GM12878 (cell line): ENCODE data around the gene TUT1. TPM values are rescaled to one million over a fixed set of nuclear protein-coding genes. Genes with fewer than 3 reads are reported as not detected.

Source experiments
- ATAC-seq: fragments of 200-7000 bp; cut with Tn5 transposase; 3 replicates; pipeline ENCODE4 v1.9.1; 2020; ENCODE audit warnings: mild to moderate bottlenecking, moderate library complexity
- BruUV-seq: library from RNA; stranded (reverse); fragments of 400-500 nt; replicated peaks from 2 replicates; lab custom pipeline; 2021; lab: Mats Ljungman, UMichigan
- CTCF ChIA-PET: fragments of 300-600 bp; sonication (Branson Sonifier 250); formaldehyde crosslinking; extraction: SDS; loops from one replicate; lab custom pipeline; 2021; ENCODE audit warnings: inconsistent platforms; lab: Yijun Ruan, JAX
- POLR2A ChIA-PET: fragments of 350-600 bp; formaldehyde crosslinking; extraction: SDS; loops from one replicate; lab custom pipeline; 2021; ENCODE audit warnings: inconsistent platforms; lab: Charles Lee
- RAD21 ChIA-PET: fragments of 300-600 bp; sonication (Branson Sonifier 250); formaldehyde crosslinking; loops from one replicate; lab custom pipeline; 2023; ENCODE audit warnings: antibody characterized with exemption; ENCODE audit not compliant: unreplicated experiment; lab: Charles Lee
- SMC1A ChIA-PET: fragments of 300-600 bp; sonication (Branson Sonifier 250); formaldehyde crosslinking; loops from one replicate; lab custom pipeline; 2023; ENCODE audit not compliant: unreplicated experiment, uncharacterized antibody; lab: Charles Lee
- DNase-seq: peaks from one replicate; pipeline ENCODE4 v3.0.0-alpha.2; 2011; ENCODE audit warnings: low read depth, low spot score
- FAIRE-seq: peaks from 3 replicates; lab custom pipeline; 2011; peaks lifted over from hg19 to GRCh38; lab: Jason Lieb, UNC
- H2AFZ ChIP-seq: 2 replicates; pipeline ENCODE4 v1.6.0; 2011; ENCODE audit warnings: low read depth, low read length, control low read depth; ENCODE audit not compliant: control insufficient read depth
- H3K27ac ChIP-seq: 2 replicates; pipeline ENCODE4 v1.5.1; 2011; ENCODE audit warnings: control low read depth; ENCODE audit not compliant: control insufficient read depth, insufficient read depth
- H3K27me3 ChIP-seq, 2 experiments: replicated peaks in 1 of 2; 2 replicates each; pipeline versions ENCODE4 v1.6.0 to v1.6.1; 2011; ENCODE audit warnings: low read length in 1 of 2; ENCODE audit not compliant: control insufficient read depth in 2 of 2, insufficient read depth in 2 of 2
- H3K36me3 ChIP-seq, 2 experiments: 2 replicates each; pipeline ENCODE4 v1.5.1; 2011; ENCODE audit warnings: low read length in 1 of 2; ENCODE audit not compliant: control insufficient read depth in 2 of 2, insufficient read depth in 2 of 2
- H3K4me1 ChIP-seq: 2 replicates; pipeline ENCODE4 v1.6.1; 2011; ENCODE audit warnings: mild to moderate bottlenecking, low read length, moderate library complexity, mixed read lengths; ENCODE audit not compliant: control insufficient read depth, insufficient read depth
- H3K4me2 ChIP-seq: 2 replicates; pipeline ENCODE4 v1.6.0; 2011; ENCODE audit warnings: control low read depth; ENCODE audit not compliant: control insufficient read depth, insufficient read depth
- H3K4me3 ChIP-seq: fragments of 200-600 bp; sonication (generic); 2 replicates; pipeline ENCODE4 v1.5.1; 2016
- H3K79me2 ChIP-seq: 2 replicates; pipeline ENCODE4 v1.6.0; 2011; ENCODE audit warnings: low read length; ENCODE audit not compliant: control insufficient read depth, insufficient read depth
- H3K9ac ChIP-seq: 2 replicates; pipeline ENCODE4 v1.8.0; 2011; ENCODE audit warnings: low read length, control low read depth, mixed read lengths; ENCODE audit not compliant: control insufficient read depth, insufficient read depth
- H3K9me3 ChIP-seq: replicated peaks from 3 replicates; pipeline ENCODE4 v1.5.1; 2011; ENCODE audit warnings: mild to moderate bottlenecking, low read length; ENCODE audit not compliant: control insufficient read depth, insufficient read depth
- H4K20me1 ChIP-seq: 2 replicates; pipeline ENCODE4 v1.6.0; 2011; ENCODE audit not compliant: control insufficient read depth, insufficient read depth
- KLF5 ChIP-seq: fragments of 450-650 bp; IDR thresholded peaks from 2 replicates; pipeline ENCODE4 v1.6.1; 2014; ENCODE audit warnings: mild to moderate bottlenecking; ENCODE audit not compliant: partially characterized antibody
- LARP7 ChIP-seq: fragments of 450-650 bp; IDR thresholded peaks from 2 replicates; pipeline ENCODE4 v1.6.1; 2017; ENCODE audit warnings: mild to moderate bottlenecking
- MXI1 ChIP-seq: fragments of 150-350 bp; IDR thresholded peaks from 2 replicates; pipeline ENCODE4 v1.6.1; 2011; ENCODE audit warnings: low read depth, mild to moderate bottlenecking, inconsistent platforms, low read length, improper control_type of control experiment
- POLR2A ChIP-seq: IDR thresholded peaks from 2 replicates; pipeline ENCODE4 v1.6.1; 2011; ENCODE audit warnings: low read depth, mild to moderate bottlenecking, low read length
- YY1 ChIP-seq: IDR thresholded peaks from 2 replicates; pipeline ENCODE4 v1.6.1; 2011; ENCODE audit warnings: low read depth, mild to moderate bottlenecking, low read length
- WGBS: methylation state at CpG from one replicate; pipeline ENCODE4 v1.1.6; 2016; ENCODE audit warnings: low lambda C conversion rate; ENCODE audit not compliant: insufficient replicate concordance, insufficient coverage; ENCODE audit errors: missing lambda C conversion rate; 5-methylcytosine and 5-hydroxymethylcytosine counted together
- in situ Hi-C: fragments of 300-500 bp; cut with MboI; formaldehyde crosslinking; loops from 9 replicates; pipeline ENCODE4 v1.14.3; 2018; ENCODE audit warnings: mixed read lengths
- intact Hi-C: fragments of 100-400 bp; cut with micrococcal nuclease; formaldehyde crosslinking; loops from one replicate; pipeline ENCODE4 v1.14.2; 2022; ENCODE audit not compliant: unreplicated experiment
- polyA plus RNA-seq, 11 experiments: library from polyadenylated mRNA; depleted of rRNA in 4 of 11; unstranded in 6 of 11; stranded (reverse) in 5 of 11; fragments of >200 nt; fragmentation: Nextera tagmentation in 4 of 11; fragmentation: Illumina TruSeq in 1 of 11; extraction: Ambion mirVana in 4 of 11; extraction: Trizol in 1 of 11; gene quantifications; 1 replicate in 1 of 11; 2 replicates in 10 of 11; pipeline versions ENCODE4 v1.2.1 to v1.2.3, GENCODE V29; 2011 to 2016; ENCODE audit warnings: inconsistent platforms in 2 of 11, missing spikeins in 2 of 11, low read depth in 1 of 11
- total RNA-seq, 4 experiments: library from RNA; depleted of rRNA in 3 of 4; stranded (reverse); fragments of >200 nt in 3 of 4; fragmentation: Illumina TruSeq in 1 of 4; extraction: Trizol in 1 of 4; gene quantifications; 2 replicates each; pipeline versions ENCODE4 v1.2.1 to v1.2.3, GENCODE V29; 2013 to 2021
- TF ChIP-seq, protein P1 (sequence below): fragments of 450-650 bp; IDR thresholded peaks from 2 replicates; pipeline ENCODE4 v1.6.1; 2017; ENCODE audit warnings: low read depth, mild to moderate bottlenecking, moderate library complexity
- TF ChIP-seq, protein P2 (sequence below): fragments of 450-650 bp; formaldehyde crosslinking; IDR thresholded peaks from 2 replicates; pipeline ENCODE4 v1.4.0; 2020; ENCODE audit warnings: mild to moderate bottlenecking, moderate library complexity

TUT1 gene
- total and polyA plus RNA-seq, 10 of the 15 experiments (the other 5 are each of a cell fraction or from before 2014, with no cell fraction given) = 1.1 to 29.9 (median 16.2) TPM

DNA sequence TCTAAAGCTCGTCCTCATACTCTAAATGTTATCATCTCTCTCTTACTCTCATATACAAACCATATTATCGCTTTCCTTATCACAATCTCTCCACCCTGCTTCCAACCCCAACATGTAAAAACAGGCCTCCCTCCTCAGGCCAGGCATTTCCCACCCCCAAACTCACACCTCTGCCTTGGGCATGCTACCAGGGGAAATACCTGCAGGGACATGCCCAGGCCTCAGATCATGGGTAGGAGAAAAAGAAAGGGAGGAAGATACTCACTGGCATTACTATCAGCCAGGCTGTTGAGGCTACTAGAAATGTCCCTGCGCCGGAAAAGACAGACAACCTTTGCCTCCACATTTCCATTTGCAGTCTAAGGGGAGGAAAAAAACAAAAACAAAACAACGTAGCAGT lies 8.6 kb upstream of the TUT1 start:
- ChIA-PET CTCF (interaction anchor here (0.9 to 2.7 kb wide), 9 partner anchors 8 to 95 kb away, joined by 3 to 27 read pairs (median 4); partner anchors contain the start of genes C11orf98, CSKMT, EEF1G and LBHD1), SMC1A (interaction anchor here (0.6 to 3.1 kb wide), 9 partner anchors 8 to 261 kb away, joined by 3 to 30 read pairs (median 3); partner anchors contain the start of genes C11orf98 and TUT1), RAD21 (interaction anchor here (1.1 to 3.9 kb wide), 10 partner anchors 8 to 281 kb away, joined by 3 to 36 read pairs (median 4); partner anchors contain the start of genes B3GAT3, C11orf98, CSKMT and EEF1G), POLR2A (interaction anchor here (0.5 to 2.4 kb wide), 17 partner anchors 12 to 786 kb away, joined by 3 to 16 read pairs (median 5); partner anchors contain the start of genes B3GAT3, C11orf98, CSKMT and EEF1G)
- WGBS = 21% methylated on average over 5 of the region's 5 CpGs
- H3K79me2 ChIP-seq = peaks cover 40% of the 10 kb centered on the region
- no peaks in the 10 kb centered on the region; the same call in 1 of the 2 replicates for H4K20me1 ChIP-seq
- peaks cover 19% of the 10 kb centered on the region for H3K4me1 ChIP-seq
- TF ChIP-seq MXI1 (0 out of 2 replicates have a peak, but pooled peaks have one; percentile 28), POLR2A (0 out of 2 replicates have a peak, but pooled peaks have one; percentile 12), LARP7 (no peak)
- peak overlapping the region; percentile 99 for H3K4me2 ChIP-seq
- no peak overlapping the region for H2AFZ ChIP-seq
- no peaks in the 10 kb centered on the region for H3K27me3 ChIP-seq
- ATAC-seq (no peak), DNase-seq (no peak), FAIRE-seq (no peak)
- H3K36me3 ChIP-seq = peaks cover 28 to 42% of the 10 kb centered on the region in 2 experiments
- H3K9ac ChIP-seq = peak overlapping the region; percentile 99
- BruUV-seq = TSS peak; percentile 51
- in situ Hi-C loops = no loop called here
- intact Hi-C loops = loop anchor here (1.0 to 10.0 kb wide), 4 partner anchors 9 to 235 kb away; partner anchors contain the start of genes BSCL2, GNG3, HNRNPUL2 and STX5
- H3K4me3 ChIP-seq = peak overlapping the region; percentile 91
- H3K27ac ChIP-seq = peak overlapping the region; percentile 97
- H3K9me3 ChIP-seq = no peaks in the 10 kb centered on the region

DNA sequence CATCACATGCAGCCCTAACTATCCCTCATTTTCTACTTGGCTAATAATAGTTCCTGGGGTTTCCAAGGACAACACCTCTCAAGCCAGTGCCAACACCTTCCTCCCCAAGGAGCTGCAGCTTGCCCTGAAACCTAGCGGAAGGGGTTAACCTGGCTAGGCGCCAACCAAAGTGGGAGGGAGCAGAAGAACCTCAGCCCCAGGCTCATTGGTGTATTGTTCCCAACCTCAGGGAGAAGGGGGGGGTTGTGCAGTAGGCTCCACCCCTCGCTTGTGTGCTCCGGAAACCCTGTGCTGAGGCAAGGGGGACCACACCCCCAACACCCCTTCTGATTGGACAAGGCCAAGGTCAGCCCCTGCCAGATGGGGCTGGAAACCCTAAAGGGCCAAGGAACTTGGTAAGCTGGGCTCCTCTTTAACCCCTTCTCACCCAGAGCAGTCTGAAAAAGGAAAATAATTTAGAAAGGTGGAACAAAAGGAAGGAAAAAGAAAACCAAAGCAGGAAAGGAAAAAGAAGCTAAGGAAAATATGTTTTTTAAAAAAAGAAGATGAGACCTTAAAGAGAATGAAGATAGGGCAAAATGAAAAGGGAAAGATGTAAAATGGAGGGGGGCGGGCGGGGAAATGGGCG lies 7.9 kb upstream of the TUT1 start:
- FAIRE-seq (peak; percentile 99), ATAC-seq (peak; percentile 80), DNase-seq (peak; percentile 98)
- H3K4me1 ChIP-seq = peaks cover 19% of the 10 kb centered on the region
- H4K20me1 ChIP-seq = no peaks in the 10 kb centered on the region; the same call in 1 of the 2 replicates
- peaks cover 40% of the 10 kb centered on the region for H3K79me2 ChIP-seq
- ChIA-PET CTCF (interaction anchor here (0.6 to 2.0 kb wide), 9 partner anchors 18 to 95 kb away, joined by 3 to 7 read pairs (median 3); partner anchors contain the start of genes C11orf98, CSKMT, EEF1G and LBHD1), SMC1A (interaction anchor here (0.7 to 3.1 kb wide), 12 partner anchors 7 to 109 kb away, joined by 3 to 30 read pairs (median 4); partner anchors contain the start of genes C11orf98 and TUT1), RAD21 (interaction anchor here (0.6 to 3.9 kb wide), 9 partner anchors 7 to 174 kb away, joined by 3 to 36 read pairs (median 4); partner anchors contain the start of genes B3GAT3, C11orf98, CSKMT and EEF1G), POLR2A (interaction anchor here (0.5 to 1.6 kb wide), 16 partner anchors 12 to 258 kb away, joined by 3 to 12 read pairs (median 4); partner anchors contain the start of genes C11orf98, CSKMT, EEF1G and GANAB)
- H3K9me3 ChIP-seq = no peaks in the 10 kb centered on the region
- no peaks in the 10 kb centered on the region for H3K27me3 ChIP-seq
- BruUV-seq = no TSS peak
- H3K9ac ChIP-seq = peak overlapping the region; percentile 99
- H3K4me2 ChIP-seq = peak overlapping the region; percentile 99
- 2% methylated on average over 7 of the region's 7 CpGs for WGBS
- in situ Hi-C loops = no loop called here
- H3K4me3 ChIP-seq = peak overlapping the region; percentile 91
- peaks cover 27 to 47% of the 10 kb centered on the region in 2 experiments for H3K36me3 ChIP-seq
- intact Hi-C loops = loop anchor here (1.0 to 10.0 kb wide), 2 partner anchors 8 to 236 kb away; partner anchors contain the start of genes STX5, TEX54, TUT1 and WDR74
- no peak overlapping the region for H2AFZ ChIP-seq
- H3K27ac ChIP-seq = peak overlapping the region; percentile 97
- TF ChIP-seq KLF5 (peak; percentile 15), YY1 (peak; percentile 63)
- TF ChIP-seq, protein P1, sequence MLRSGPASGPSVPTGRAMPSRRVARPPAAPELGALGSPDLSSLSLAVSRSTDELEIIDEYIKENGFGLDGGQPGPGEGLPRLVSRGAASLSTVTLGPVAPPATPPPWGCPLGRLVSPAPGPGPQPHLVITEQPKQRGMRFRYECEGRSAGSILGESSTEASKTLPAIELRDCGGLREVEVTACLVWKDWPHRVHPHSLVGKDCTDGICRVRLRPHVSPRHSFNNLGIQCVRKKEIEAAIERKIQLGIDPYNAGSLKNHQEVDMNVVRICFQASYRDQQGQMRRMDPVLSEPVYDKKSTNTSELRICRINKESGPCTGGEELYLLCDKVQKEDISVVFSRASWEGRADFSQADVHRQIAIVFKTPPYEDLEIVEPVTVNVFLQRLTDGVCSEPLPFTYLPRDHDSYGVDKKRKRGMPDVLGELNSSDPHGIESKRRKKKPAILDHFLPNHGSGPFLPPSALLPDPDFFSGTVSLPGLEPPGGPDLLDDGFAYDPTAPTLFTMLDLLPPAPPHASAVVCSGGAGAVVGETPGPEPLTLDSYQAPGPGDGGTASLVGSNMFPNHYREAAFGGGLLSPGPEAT = peak; percentile 89
- TF ChIP-seq, protein P2, sequence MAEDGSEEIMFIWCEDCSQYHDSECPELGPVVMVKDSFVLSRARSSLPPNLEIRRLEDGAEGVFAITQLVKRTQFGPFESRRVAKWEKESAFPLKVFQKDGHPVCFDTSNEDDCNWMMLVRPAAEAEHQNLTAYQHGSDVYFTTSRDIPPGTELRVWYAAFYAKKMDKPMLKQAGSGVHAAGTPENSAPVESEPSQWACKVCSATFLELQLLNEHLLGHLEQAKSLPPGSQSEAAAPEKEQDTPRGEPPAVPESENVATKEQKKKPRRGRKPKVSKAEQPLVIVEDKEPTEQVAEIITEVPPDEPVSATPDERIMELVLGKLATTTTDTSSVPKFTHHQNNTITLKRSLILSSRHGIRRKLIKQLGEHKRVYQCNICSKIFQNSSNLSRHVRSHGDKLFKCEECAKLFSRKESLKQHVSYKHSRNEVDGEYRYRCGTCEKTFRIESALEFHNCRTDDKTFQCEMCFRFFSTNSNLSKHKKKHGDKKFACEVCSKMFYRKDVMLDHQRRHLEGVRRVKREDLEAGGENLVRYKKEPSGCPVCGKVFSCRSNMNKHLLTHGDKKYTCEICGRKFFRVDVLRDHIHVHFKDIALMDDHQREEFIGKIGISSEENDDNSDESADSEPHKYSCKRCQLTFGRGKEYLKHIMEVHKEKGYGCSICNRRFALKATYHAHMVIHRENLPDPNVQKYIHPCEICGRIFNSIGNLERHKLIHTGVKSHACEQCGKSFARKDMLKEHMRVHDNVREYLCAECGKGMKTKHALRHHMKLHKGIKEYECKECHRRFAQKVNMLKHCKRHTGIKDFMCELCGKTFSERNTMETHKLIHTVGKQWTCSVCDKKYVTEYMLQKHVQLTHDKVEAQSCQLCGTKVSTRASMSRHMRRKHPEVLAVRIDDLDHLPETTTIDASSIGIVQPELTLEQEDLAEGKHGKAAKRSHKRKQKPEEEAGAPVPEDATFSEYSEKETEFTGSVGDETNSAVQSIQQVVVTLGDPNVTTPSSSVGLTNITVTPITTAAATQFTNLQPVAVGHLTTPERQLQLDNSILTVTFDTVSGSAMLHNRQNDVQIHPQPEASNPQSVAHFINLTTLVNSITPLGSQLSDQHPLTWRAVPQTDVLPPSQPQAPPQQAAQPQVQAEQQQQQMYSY = no peak
